Mucosa of descending colon (tissue), 3 donors: ENCODE results near the gene BACH1. TPM values are rescaled to one million over a fixed set of nuclear protein-coding genes. Genes with fewer than 3 reads are reported as not detected.

Source experiments
- ATAC-seq: fragments of 200-7000 bp; cut with Tn5 transposase; one replicate; pipeline ENCODE4 v1.9.1; 2020; ENCODE audit warnings: mild to moderate bottlenecking, moderate library complexity
- DNase-seq, 3 donors: peaks; one replicate each; pipeline ENCODE4 v3.0.0-alpha.2; 2020
- H3K36me3 ChIP-seq: fragments of 200-600 bp; one replicate; pipeline ENCODE4 v1.8.0; 2021; ENCODE audit warnings: low read depth, mild to moderate bottlenecking
- H3K4me1 ChIP-seq: fragments of 200-600 bp; one replicate; pipeline ENCODE4 v1.8.0; 2021; ENCODE audit warnings: low read depth, mild to moderate bottlenecking
- H3K4me3 ChIP-seq: fragments of 200-600 bp; one replicate; pipeline ENCODE4 v1.8.0; 2021; ENCODE audit warnings: mild to moderate bottlenecking
- H3K9me3 ChIP-seq: fragments of 200-600 bp; one replicate; pipeline ENCODE4 v1.8.0; 2021; ENCODE audit warnings: mild to moderate bottlenecking
- intact Hi-C, 2 donors: fragments of 100-400 bp; cut with DNase I in 1 of 2; cut with micrococcal nuclease in 1 of 2; formaldehyde crosslinking; loops; one replicate each; pipeline versions ENCODE4 v1.11.0 to v1.11.1; 2022; cut with DNase I, micrococcal nuclease
- total RNA-seq, 3 donors: library from RNA; stranded (reverse); fragmentation: NEBNext Ultra II Directional in 2 of 3; extraction: Animal tissue kit (Norgen Biotek cat#: 25700) in 2 of 3; gene quantifications; one replicate each; pipeline versions ENCODE4 v1.2.1 to v1.2.4, GENCODE V29; 2021 to 2023
- TF ChIP-seq, protein P1 (sequence below): fragments of 200-600 bp; IDR thresholded peaks from one replicate; pipeline ENCODE4 v1.8.0; 2022; ENCODE audit warnings: antibody characterized with exemption, mild to moderate bottlenecking
- donor health status: DM: no; HTN: no; CAD: no; lungs with moderate emphysema.
- donor health status: DM: no; HTN: no; CAD: no.
- donor health status: DM: no; HTN: yes; CAD: no.

The BACH1 gene
- total RNA-seq, 3 donors from 2014 or later: 54.0 to 107 (median 57.2) TPM

DNA sequence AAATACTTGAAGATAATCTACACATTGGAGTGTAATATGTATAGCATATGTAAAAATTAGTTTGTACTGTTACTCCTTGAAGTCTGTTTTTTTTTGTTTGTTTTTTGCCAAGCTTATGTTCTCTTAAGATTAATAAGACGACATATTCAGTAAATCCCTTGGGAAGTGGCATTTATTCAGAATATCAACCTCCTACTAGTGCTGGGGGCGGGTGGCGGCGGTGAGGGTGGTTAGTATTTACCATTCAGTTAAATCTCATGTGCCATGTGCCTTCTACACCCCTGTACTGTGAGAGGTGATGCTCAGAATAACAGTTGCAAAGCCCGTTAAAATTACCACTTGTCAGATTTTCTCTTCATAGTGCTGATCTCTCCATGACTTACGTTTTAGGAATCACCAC lies 3.0 kb downstream of the BACH1 start:
- TF ChIP-seq, protein P1, sequence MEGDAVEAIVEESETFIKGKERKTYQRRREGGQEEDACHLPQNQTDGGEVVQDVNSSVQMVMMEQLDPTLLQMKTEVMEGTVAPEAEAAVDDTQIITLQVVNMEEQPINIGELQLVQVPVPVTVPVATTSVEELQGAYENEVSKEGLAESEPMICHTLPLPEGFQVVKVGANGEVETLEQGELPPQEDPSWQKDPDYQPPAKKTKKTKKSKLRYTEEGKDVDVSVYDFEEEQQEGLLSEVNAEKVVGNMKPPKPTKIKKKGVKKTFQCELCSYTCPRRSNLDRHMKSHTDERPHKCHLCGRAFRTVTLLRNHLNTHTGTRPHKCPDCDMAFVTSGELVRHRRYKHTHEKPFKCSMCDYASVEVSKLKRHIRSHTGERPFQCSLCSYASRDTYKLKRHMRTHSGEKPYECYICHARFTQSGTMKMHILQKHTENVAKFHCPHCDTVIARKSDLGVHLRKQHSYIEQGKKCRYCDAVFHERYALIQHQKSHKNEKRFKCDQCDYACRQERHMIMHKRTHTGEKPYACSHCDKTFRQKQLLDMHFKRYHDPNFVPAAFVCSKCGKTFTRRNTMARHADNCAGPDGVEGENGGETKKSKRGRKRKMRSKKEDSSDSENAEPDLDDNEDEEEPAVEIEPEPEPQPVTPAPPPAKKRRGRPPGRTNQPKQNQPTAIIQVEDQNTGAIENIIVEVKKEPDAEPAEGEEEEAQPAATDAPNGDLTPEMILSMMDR: no peak
- ATAC-seq: no peak
- H3K9me3 ChIP-seq: no peaks in the 10 kb centered on the region
- peaks cover 55% of the 10 kb centered on the region for H3K4me1 ChIP-seq
- no peak for DNase-seq
- no peak overlapping the region for H3K4me3 ChIP-seq
- H3K36me3 ChIP-seq: no peaks in the 10 kb centered on the region
- intact Hi-C loops: no loop called here

- no peak for ATAC-seq
- Histone ChIP-seq H3K36me3 (no peaks in the 10 kb centered on the region), H3K4me3 (no peak overlapping the region), H3K4me1 (peaks cover 55% of the 10 kb centered on the region), H3K9me3 (no peaks in the 10 kb centered on the region)
- intact Hi-C loops: no loop called here
- DNase-seq: no peak
- TF ChIP-seq, protein P1: no peak
These were observed 3.7 kb downstream of the BACH1 start for GRCh38 chr21:29302359-29302875.

GRCh38 chr21:29303288-29303687 lies 4.6 kb downstream of the BACH1 start:
- peaks cover 52% of the 10 kb centered on the region for H3K4me1 ChIP-seq

GRCh38 chr21:29304597-29304996 lies 5.9 kb downstream of the BACH1 start:
- H3K4me3 ChIP-seq: no peak overlapping the region
- peaks cover 50% of the 10 kb centered on the region for H3K4me1 ChIP-seq
- H3K9me3 ChIP-seq: no peaks in the 10 kb centered on the region
- TF ChIP-seq, protein P1: no peak
- ATAC-seq (no peak), DNase-seq (no peak)
- intact Hi-C loops: no loop called here
- H3K36me3 ChIP-seq: no peaks in the 10 kb centered on the region

More at GRCh38 chr21:29303288-29303687, 4.6 kb downstream of the BACH1 start:
- TF ChIP-seq, protein P1: no peak
- H3K9me3 ChIP-seq: no peaks in the 10 kb centered on the region
- no peak overlapping the region for H3K4me3 ChIP-seq
- intact Hi-C loops: no loop called here
- no peak for DNase-seq
- no peak for ATAC-seq
- no peaks in the 10 kb centered on the region for H3K36me3 ChIP-seq

GRCh38 chr21:29305068-29305467 lies 6.3 kb downstream of the BACH1 start:
- DNase-seq: no peak
- peaks cover 46% of the 10 kb centered on the region for H3K4me1 ChIP-seq
- no peaks in the 10 kb centered on the region for H3K9me3 ChIP-seq
- intact Hi-C loops: no loop called here
- no peaks in the 10 kb centered on the region for H3K36me3 ChIP-seq
- TF ChIP-seq, protein P1: no peak
- H3K4me3 ChIP-seq: no peak overlapping the region
- ATAC-seq: no peak

DNA sequence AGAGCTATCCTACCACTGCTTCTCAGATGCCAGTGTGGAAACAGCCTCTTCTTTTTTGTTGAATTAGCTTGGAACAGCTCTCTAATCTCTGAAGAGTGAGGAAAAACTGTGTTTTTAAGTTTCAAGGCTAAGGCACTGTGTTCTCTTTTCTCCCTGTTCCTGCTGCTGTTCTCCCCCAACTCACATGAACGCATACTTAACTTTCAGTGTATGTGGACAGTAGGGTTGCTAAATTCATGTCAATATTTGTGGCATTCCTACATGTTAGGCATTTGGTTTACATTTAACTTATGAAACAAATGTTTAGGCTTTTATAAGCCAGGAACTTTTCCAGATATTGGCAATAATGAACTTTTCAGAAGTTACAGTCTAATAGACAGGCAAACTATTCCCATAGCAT lies 6.8 kb downstream of the BACH1 start:
- no peak for ATAC-seq
- no peaks in the 10 kb centered on the region for H3K36me3 ChIP-seq
- no peak for DNase-seq
- intact Hi-C loops: no loop called here
- no peak overlapping the region for H3K4me3 ChIP-seq
- H3K9me3 ChIP-seq: no peaks in the 10 kb centered on the region
- H3K4me1 ChIP-seq: peaks cover 41% of the 10 kb centered on the region
- TF ChIP-seq, protein P1: no peak
